ENCODE data around the gene ZFPM1. TPM values are rescaled to one million over a fixed set of nuclear protein-coding genes. Genes with fewer than 3 reads are reported as not detected.

ZFPM1 gene
- total RNA-seq, 1 donor from 2014 or later = 0.79 TPM

GRCh38 chr16:88582912-88583575 lies 130.0 kb downstream of the ZFPM1 start:
- TF ChIP-seq CTCF (IDR thresholded peaks at IDR 0.05; ENCODE audit: insufficient read depth, low read length, severe bottlenecking) = no peak
- H3K4me3 ChIP-seq (ENCODE audit: low read depth, low read length) = no peak overlapping the region
- DNase-seq (ENCODE audit: low read depth) = no peak
- FAIRE-seq = no peak
- H3K27me3 ChIP-seq (ENCODE audit: control insufficient read depth, insufficient read depth, low read length) = no peaks in the 10 kb centered on the region
- H3K36me3 ChIP-seq (ENCODE audit: control insufficient read depth, insufficient read depth, low read length) = peaks cover 27% of the 10 kb centered on the region

GRCh38 chr16:88584676-88585075 lies 131.6 kb downstream of the ZFPM1 start:
- no peak for FAIRE-seq
- Histone ChIP-seq H3K27me3 (ENCODE audit: control insufficient read depth, insufficient read depth, low read length) (no peaks in the 10 kb centered on the region), H3K36me3 (ENCODE audit: control insufficient read depth, insufficient read depth, low read length) (peaks cover 21% of the 10 kb centered on the region), H3K4me3 (ENCODE audit: low read depth, low read length) (no peak overlapping the region)
- no peak for TF ChIP-seq CTCF (IDR thresholded peaks at IDR 0.05; ENCODE audit: insufficient read depth, low read length, severe bottlenecking)
- DNase-seq (ENCODE audit: low read depth) = no peak

GRCh38 chr16:88585269-88585668 lies 132.2 kb downstream of the ZFPM1 start:
- no peak overlapping the region for H3K4me3 ChIP-seq (ENCODE audit: low read depth, low read length)
- TF ChIP-seq CTCF (IDR thresholded peaks at IDR 0.05; ENCODE audit: insufficient read depth, low read length, severe bottlenecking) = no peak
- DNase-seq (ENCODE audit: low read depth) (no peak), FAIRE-seq (no peak)
- H3K36me3 ChIP-seq (ENCODE audit: control insufficient read depth, insufficient read depth, low read length) = peaks cover 19% of the 10 kb centered on the region
- no peaks in the 10 kb centered on the region for H3K27me3 ChIP-seq (ENCODE audit: control insufficient read depth, insufficient read depth, low read length)

GRCh38 chr16:88585927-88586581 lies 133.0 kb downstream of the ZFPM1 start:
- no peak overlapping the region for H3K4me3 ChIP-seq (ENCODE audit: low read depth, low read length)
- H3K36me3 ChIP-seq (ENCODE audit: control insufficient read depth, insufficient read depth, low read length) = peaks cover 18% of the 10 kb centered on the region
- no peak for TF ChIP-seq CTCF (IDR thresholded peaks at IDR 0.05; ENCODE audit: insufficient read depth, low read length, severe bottlenecking)
- FAIRE-seq (no peak), DNase-seq (ENCODE audit: low read depth) (no peak)
- no peaks in the 10 kb centered on the region for H3K27me3 ChIP-seq (ENCODE audit: control insufficient read depth, insufficient read depth, low read length)

Other genes starting within 250 kb of the ZFPM1 start
- under 0.01 and 0.13 TPM in 2 replicates for gene ZNF469, start 70.3 kb upstream of the ZFPM1 start, total RNA-seq
- gene ZC3H18, start 117.1 kb downstream of the ZFPM1 start, total RNA-seq = 10.5 and 11.1 TPM in 2 replicates
- under 0.01 TPM in 1 of 2 replicates, not detected in the other for gene IL17C, start 185.3 kb downstream of the ZFPM1 start, total RNA-seq
- gene CYBA, start 197.8 kb downstream of the ZFPM1 start, total RNA-seq = 134 and 181 TPM in 2 replicates
- 34.6 and 56.6 TPM in 2 replicates for gene MVD, start 209.8 kb downstream of the ZFPM1 start, total RNA-seq
- 0.26 TPM in 1 of 2 replicates, not detected in the other for gene SNAI3, start 233.2 kb downstream of the ZFPM1 start, total RNA-seq

Measured in bronchial epithelial cell (primary cell).